OCI-LY1 (cell line): ENCODE results near the gene IGFBPL1.
"Not testable (repeated sequence)": the region's sequence is repeated elsewhere in the genome, so short reads cannot be mapped to it uniquely, and the experiment has no call there.

Experiments used
- CTCF ChIP-seq: fragments of 200-600 bp; sonication (generic), shearing (Covaris generic); IDR thresholded peaks from 2 replicates; pipeline ENCODE4 v1.5.1; 2017; ENCODE audit warnings: mild to moderate bottlenecking, antibody characterized with exemption, low read length, moderate library complexity, mixed read lengths
- EZH2 ChIP-seq: fragments of 200-600 bp; sonication (generic), shearing (Covaris generic); IDR thresholded peaks from 2 replicates; pipeline ENCODE4 v1.8.0; 2017; ENCODE audit warnings: borderline replicate concordance, mixed run types, mild to moderate bottlenecking, antibody characterized with exemption, low read length, moderate library complexity, mixed read lengths

- TF ChIP-seq CTCF, EZH2: not testable (repeated sequence)
Observed at GRCh38 chr9:38472583-38473249, 48.5 kb upstream of the IGFBPL1 start.
